ENCODE results near the gene IL17F.

The IL17F gene

GRCh38 chr6:52187098-52187497, 57.2 kb downstream of the IL17F start:
- DNase-seq, result no peak
